Mucosa of descending colon (tissue), 3 donors: Measurements from ENCODE around the gene MAL. TPM values are rescaled to one million over a fixed set of nuclear protein-coding genes. Genes with fewer than 3 reads are reported as not detected.

Source experiments
- ATAC-seq: fragments of 200-7000 bp; cut with Tn5 transposase; one replicate; pipeline ENCODE4 v1.9.1; 2020; ENCODE audit warnings: mild to moderate bottlenecking, moderate library complexity
- DNase-seq, 3 donors: peaks; one replicate each; pipeline ENCODE4 v3.0.0-alpha.2; 2020
- H3K36me3 ChIP-seq: fragments of 200-600 bp; one replicate; pipeline ENCODE4 v1.8.0; 2021; ENCODE audit warnings: low read depth, mild to moderate bottlenecking
- H3K4me1 ChIP-seq: fragments of 200-600 bp; one replicate; pipeline ENCODE4 v1.8.0; 2021; ENCODE audit warnings: low read depth, mild to moderate bottlenecking
- H3K4me3 ChIP-seq: fragments of 200-600 bp; one replicate; pipeline ENCODE4 v1.8.0; 2021; ENCODE audit warnings: mild to moderate bottlenecking
- H3K9me3 ChIP-seq: fragments of 200-600 bp; one replicate; pipeline ENCODE4 v1.8.0; 2021; ENCODE audit warnings: mild to moderate bottlenecking
- intact Hi-C, 2 donors: fragments of 100-400 bp; cut with DNase I in 1 of 2; cut with micrococcal nuclease in 1 of 2; formaldehyde crosslinking; loops; one replicate each; pipeline versions ENCODE4 v1.11.0 to v1.11.1; 2022; cut with DNase I, micrococcal nuclease
- total RNA-seq, 3 donors: library from RNA; stranded (reverse); fragmentation: NEBNext Ultra II Directional in 2 of 3; extraction: Animal tissue kit (Norgen Biotek cat#: 25700) in 2 of 3; gene quantifications; one replicate each; pipeline versions ENCODE4 v1.2.1 to v1.2.4, GENCODE V29; 2021 to 2023
- TF ChIP-seq, protein P1 (sequence below): fragments of 200-600 bp; IDR thresholded peaks from one replicate; pipeline ENCODE4 v1.8.0; 2022; ENCODE audit warnings: antibody characterized with exemption, mild to moderate bottlenecking
- donor health status: DM: no; HTN: no; CAD: no; lungs with moderate emphysema.
- donor health status: DM: no; HTN: no; CAD: no.
- donor health status: DM: no; HTN: yes; CAD: no.

Gene MAL
- total RNA-seq, 3 donors from 2014 or later = 1.4 to 28.8 (median 2.8) TPM

DNA sequence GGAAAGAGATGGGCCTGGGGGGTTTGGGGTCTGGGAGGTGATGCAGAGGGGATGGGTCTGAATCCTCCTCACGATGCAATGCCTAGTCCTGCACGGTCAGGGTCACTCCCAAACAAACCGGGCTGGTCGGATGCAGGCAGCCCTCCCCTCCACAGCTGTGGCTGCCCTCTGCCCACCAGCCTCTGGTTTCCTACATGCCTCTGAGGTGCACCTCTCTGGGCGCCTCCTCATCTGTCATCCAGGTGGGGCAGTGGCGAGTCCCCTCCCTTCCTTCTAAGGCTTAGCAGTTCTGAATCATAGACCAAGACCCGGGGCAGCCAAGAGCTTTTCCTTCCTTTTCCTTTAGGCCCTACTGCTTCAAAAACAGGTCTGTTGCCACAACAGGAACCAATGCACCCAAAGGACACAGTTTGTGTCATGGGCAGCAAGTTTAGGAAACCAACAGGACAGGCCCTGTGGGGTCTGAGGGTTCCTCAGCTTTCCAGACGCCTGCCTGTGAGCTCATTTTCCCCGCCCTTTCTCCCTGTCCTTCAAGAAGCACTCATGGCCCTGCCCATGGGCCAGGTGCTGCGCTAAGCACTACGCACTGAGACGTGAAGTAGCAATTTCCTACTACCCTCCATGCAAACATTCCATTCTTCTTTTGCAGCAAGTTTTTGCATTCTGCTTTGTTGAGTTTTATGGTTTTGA, 6.5 kb upstream of the MAL start:
- Histone ChIP-seq H3K36me3 (no peaks in the 10 kb centered on the region), H3K4me3 (no peak overlapping the region), H3K9me3 (no peaks in the 10 kb centered on the region), H3K4me1 (no peaks in the 10 kb centered on the region)
- DNase-seq (peak in 1 of 3 donors; percentile 33), ATAC-seq (no peak)
- intact Hi-C loops = no loop called here
- TF ChIP-seq, protein P1, sequence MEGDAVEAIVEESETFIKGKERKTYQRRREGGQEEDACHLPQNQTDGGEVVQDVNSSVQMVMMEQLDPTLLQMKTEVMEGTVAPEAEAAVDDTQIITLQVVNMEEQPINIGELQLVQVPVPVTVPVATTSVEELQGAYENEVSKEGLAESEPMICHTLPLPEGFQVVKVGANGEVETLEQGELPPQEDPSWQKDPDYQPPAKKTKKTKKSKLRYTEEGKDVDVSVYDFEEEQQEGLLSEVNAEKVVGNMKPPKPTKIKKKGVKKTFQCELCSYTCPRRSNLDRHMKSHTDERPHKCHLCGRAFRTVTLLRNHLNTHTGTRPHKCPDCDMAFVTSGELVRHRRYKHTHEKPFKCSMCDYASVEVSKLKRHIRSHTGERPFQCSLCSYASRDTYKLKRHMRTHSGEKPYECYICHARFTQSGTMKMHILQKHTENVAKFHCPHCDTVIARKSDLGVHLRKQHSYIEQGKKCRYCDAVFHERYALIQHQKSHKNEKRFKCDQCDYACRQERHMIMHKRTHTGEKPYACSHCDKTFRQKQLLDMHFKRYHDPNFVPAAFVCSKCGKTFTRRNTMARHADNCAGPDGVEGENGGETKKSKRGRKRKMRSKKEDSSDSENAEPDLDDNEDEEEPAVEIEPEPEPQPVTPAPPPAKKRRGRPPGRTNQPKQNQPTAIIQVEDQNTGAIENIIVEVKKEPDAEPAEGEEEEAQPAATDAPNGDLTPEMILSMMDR = no peak

DNA sequence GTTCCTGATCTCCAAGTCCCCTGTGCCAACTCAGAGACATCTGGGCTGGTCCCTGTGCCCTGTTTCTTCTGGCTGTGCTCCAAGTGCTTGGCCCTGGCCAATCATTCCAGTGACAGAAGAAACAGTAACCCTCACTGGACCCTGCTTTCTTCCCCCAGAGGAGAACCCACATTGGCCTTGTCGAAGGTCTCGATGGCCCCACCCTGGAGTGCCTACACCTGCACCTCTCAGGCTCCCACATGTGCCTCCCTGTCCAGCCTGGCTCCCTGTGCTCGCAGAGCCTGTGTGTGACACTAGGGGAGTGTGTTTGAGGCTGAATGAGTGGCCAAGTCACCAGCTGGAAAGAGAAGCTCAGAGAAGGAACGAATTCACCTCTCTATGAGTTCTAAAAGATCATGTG, 5.9 kb upstream of the MAL start:
- Histone ChIP-seq H3K4me3 (no peak overlapping the region), H3K9me3 (no peaks in the 10 kb centered on the region), H3K36me3 (no peaks in the 10 kb centered on the region), H3K4me1 (no peaks in the 10 kb centered on the region)
- ATAC-seq (no peak), DNase-seq (peak in 1 of 3 donors; percentile 19)
- intact Hi-C loops = no loop called here
- TF ChIP-seq, protein P1 = no peak

DNA sequence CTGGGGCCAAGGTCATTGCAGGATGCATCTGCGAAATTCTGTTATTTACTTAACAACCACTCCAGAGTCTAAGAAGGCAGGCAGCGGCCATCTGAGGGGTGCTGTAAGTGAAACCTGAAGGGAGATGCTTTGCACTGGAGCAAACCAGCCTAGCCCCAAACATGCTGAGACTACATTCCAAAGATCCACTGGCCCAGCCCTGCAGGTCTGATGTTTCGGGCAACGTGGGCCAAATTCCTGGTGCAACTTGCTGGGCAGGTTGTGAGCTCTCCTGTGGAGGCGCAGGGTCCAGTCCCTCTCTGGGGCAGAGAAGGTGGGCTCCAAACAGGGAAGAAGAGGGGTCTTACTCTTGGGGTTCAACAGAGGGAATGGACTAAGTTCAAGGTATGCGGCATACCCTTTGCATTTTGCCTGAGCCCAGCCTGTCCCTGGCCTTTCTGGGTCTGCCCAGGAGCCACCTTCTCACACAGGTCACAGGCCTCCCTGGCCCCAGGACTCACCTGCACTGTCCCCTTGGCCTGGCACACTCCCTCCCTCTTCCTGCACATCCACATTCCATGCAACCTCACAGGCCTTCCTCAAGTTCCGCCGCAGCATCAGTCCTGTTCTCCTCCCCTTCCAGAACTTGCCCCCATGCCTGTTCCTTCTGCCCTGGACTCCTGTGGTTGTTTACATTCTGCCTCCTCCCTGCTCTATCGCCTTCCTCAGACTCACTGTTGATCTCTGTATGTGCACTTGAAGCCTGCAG, 5.1 kb upstream of the MAL start:
- intact Hi-C loops = no loop called here
- H3K9me3 ChIP-seq = no peaks in the 10 kb centered on the region

DNA sequence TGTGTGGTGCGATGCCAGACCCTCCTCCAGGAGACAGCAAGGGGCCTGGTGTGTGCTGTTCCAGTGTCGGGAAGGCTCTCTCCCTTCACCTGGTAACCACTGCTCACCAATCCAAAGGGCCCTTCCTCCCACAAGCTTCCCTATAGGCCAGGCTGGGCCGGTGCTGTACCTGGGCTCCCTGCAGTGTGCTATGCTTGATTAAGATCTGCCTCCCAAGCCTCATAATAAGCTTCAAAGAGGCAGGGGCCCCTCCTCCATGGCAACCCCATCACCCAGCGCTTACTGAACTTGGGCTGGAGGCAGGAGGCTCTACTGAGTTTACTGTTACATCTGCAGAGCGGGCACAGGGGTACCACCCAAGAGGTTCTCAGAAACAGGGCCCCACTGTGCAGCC, 4.5 kb upstream of the MAL start:
- no peaks in the 10 kb centered on the region for H3K4me1 ChIP-seq
- no peaks in the 10 kb centered on the region for H3K36me3 ChIP-seq
- intact Hi-C loops = no loop called here
- no peaks in the 10 kb centered on the region for H3K9me3 ChIP-seq
- ATAC-seq = no peak
- H3K4me3 ChIP-seq = no peak overlapping the region
- TF ChIP-seq, protein P1 = no peak
- DNase-seq = peak in 1 of 3 donors; percentile 7

More for the DNA sequence above, 5.1 kb upstream of the MAL start:
- DNase-seq (peak in 1 of 3 donors; percentile 22), ATAC-seq (no peak)
- Histone ChIP-seq H3K4me3 (no peak overlapping the region), H3K36me3 (no peaks in the 10 kb centered on the region), H3K4me1 (no peaks in the 10 kb centered on the region)
- TF ChIP-seq, protein P1 = no peak

DNA sequence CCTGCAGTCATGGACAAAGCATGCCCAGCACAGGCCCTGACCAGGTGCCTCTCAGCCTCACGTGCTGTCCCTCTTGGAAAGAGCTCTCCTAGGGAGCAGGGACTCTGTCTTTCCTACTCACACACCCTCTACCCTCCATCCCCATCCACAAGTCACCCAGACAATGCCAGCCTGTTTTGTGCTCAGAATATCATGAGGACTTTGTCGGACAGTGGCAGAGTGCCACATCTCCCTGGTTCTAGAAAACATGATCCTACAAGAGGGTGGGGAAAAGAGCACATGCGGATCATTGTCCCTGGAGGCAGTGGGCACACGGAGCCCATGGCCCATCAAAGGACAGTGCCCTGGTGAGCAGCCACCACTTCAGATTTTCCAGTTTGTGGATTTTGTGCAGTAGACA, 3.7 kb upstream of the MAL start:
- intact Hi-C loops = no loop called here

More for the DNA sequence above, 3.7 kb upstream of the MAL start:
- TF ChIP-seq, protein P1 = no peak
- H3K36me3 ChIP-seq = no peaks in the 10 kb centered on the region
- ATAC-seq (no peak), DNase-seq (no peak)
- no peak overlapping the region for H3K4me3 ChIP-seq
- no peaks in the 10 kb centered on the region for H3K9me3 ChIP-seq
- H3K4me1 ChIP-seq = peaks cover 4% of the 10 kb centered on the region
